HG02852 (cell line): ENCODE data around the gene KRT74.

Source experiments
- ATAC-seq: cut with Tn5 transposase; IDR thresholded peaks from one replicate; pipeline ENCODE4 v1.9.1; 2021; ENCODE audit warnings: mild to moderate bottlenecking, moderate library complexity; ENCODE audit not compliant: unreplicated experiment

The KRT74 gene

GRCh38 chr12:52575948-52576347 is 2.3 kb upstream of the KRT74 start:
- no peak for ATAC-seq

GRCh38 chr12:52575256-52575655 is 1.6 kb upstream of the KRT74 start:
- no peak for ATAC-seq

GRCh38 chr12:52573306-52573705 is 337 bp downstream of the KRT74 start:
- ATAC-seq, result no peak

GRCh38 chr12:52570511-52570910 is 3.1 kb downstream of the KRT74 start:
- no peak for ATAC-seq

- no peak for ATAC-seq
Observed at GRCh38 chr12:52568111-52568510, 5.5 kb downstream of the KRT74 start.

- ATAC-seq, result no peak
Observed at GRCh38 chr12:52566847-52567291, 6.8 kb downstream of the KRT74 start.

- ATAC-seq, result no peak
Observed at GRCh38 chr12:52564582-52564981, 9.1 kb downstream of the KRT74 start.

- ATAC-seq, result no peak
Observed at GRCh38 chr12:52561880-52562449, 11.7 kb downstream of the KRT74 start.

GRCh38 chr12:52559979-52560378 is 13.7 kb downstream of the KRT74 start:
- ATAC-seq, result no peak

- no peak for ATAC-seq
Observed at GRCh38 chr12:52558781-52559445, 14.7 kb downstream of the KRT74 start.

- ATAC-seq, result no peak
Observed at GRCh38 chr12:52557476-52557875, 16.2 kb downstream of the KRT74 start.

GRCh38 chr12:52555577-52555976 is 18.1 kb downstream of the KRT74 start:
- ATAC-seq, result no peak

- ATAC-seq, result no peak
Observed at GRCh38 chr12:52552681-52553195, 20.9 kb downstream of the KRT74 start, which contains the start of gene KRT71. Gene KRT71, minus strand, starts transcription at chr12:52553145. Its CDS starts 68 bp downstream, at chr12:52553077.

- ATAC-seq, result no peak
Observed at GRCh38 chr12:52552055-52552454, 21.6 kb downstream of the KRT74 start.

- ATAC-seq, result no peak
Observed at GRCh38 chr12:52551216-52551865, 22.3 kb downstream of the KRT74 start.

GRCh38 chr12:52546126-52546525 is 27.5 kb downstream of the KRT74 start:
- no peak for ATAC-seq

GRCh38 chr12:52543985-52544883 is 29.4 kb downstream of the KRT74 start:
- no peak for ATAC-seq

- ATAC-seq, result no peak
Observed at GRCh38 chr12:52542785-52543318, 30.8 kb downstream of the KRT74 start.

GRCh38 chr12:52542157-52542556 is 31.5 kb downstream of the KRT74 start:
- ATAC-seq, result no peak

GRCh38 chr12:52541709-52542108 is 31.9 kb downstream of the KRT74 start:
- ATAC-seq, result no peak

- ATAC-seq, result no peak
Observed at GRCh38 chr12:52540531-52540930, 33.1 kb downstream of the KRT74 start.
